Neural cell (in vitro differentiated cells): ENCODE results near the gene UGCG. TPM values are rescaled to one million over a fixed set of nuclear protein-coding genes. Genes with fewer than 3 reads are reported as not detected.

Experiments used
- H2AFZ ChIP-seq: fragments of 200-600, 300-800 bp; sonication (generic), shearing (Covaris generic); 2 replicates; pipeline ENCODE4 v1.6.0; 2014; ENCODE audit warnings: low read depth, mild to moderate bottlenecking, antibody characterized with exemption, low read length, moderate library complexity
- H3F3A ChIP-seq: fragments of 200-600 bp; shearing (Covaris generic); 2 replicates; pipeline ENCODE4 v1.6.1; 2016; ENCODE audit warnings: mild to moderate bottlenecking, moderate library complexity, mixed read lengths, antibody characterized with exemption, low read length; ENCODE audit not compliant: insufficient read depth, poor library complexity, severe bottlenecking
- H3K27ac ChIP-seq: fragments of 200-600, 300-800 bp; sonication (generic), shearing (Covaris generic); 2 replicates; pipeline ENCODE4 v1.5.1; 2014; ENCODE audit warnings: mild to moderate bottlenecking, low read length, moderate library complexity
- H3K27me3 ChIP-seq: fragments of 300-800, 200-600 bp; sonication (generic), shearing (Covaris generic); 2 replicates; pipeline ENCODE4 v1.6.0; 2014; ENCODE audit warnings: mild to moderate bottlenecking, low read depth, low read length, moderate library complexity; ENCODE audit not compliant: insufficient read depth
- H3K36me3 ChIP-seq: fragments of 300-800, 200-600 bp; sonication (generic), shearing (Covaris generic); 2 replicates; pipeline ENCODE4 v1.5.1; 2014; ENCODE audit warnings: mild to moderate bottlenecking, antibody characterized with exemption, low read length, moderate library complexity; ENCODE audit not compliant: insufficient read depth
- H3K4me2 ChIP-seq: fragments of 300-800, 200-600 bp; sonication (generic), shearing (Covaris generic); 2 replicates; pipeline ENCODE4 v1.6.0; 2014; ENCODE audit warnings: mild to moderate bottlenecking, low read length
- H3K4me3 ChIP-seq: fragments of 300-800, 200-600 bp; sonication (generic), shearing (Covaris generic); 2 replicates; pipeline ENCODE4 v1.5.1; 2014; ENCODE audit warnings: mild to moderate bottlenecking, low read length, moderate library complexity
- H3K79me2 ChIP-seq: fragments of 200-600 bp; shearing (Covaris generic); replicated peaks from 2 replicates; pipeline ENCODE4 v1.6.0; 2014; ENCODE audit warnings: mild to moderate bottlenecking, low read length, moderate library complexity; ENCODE audit not compliant: insufficient read depth
- H3K9ac ChIP-seq: fragments of 300-800, 200-600 bp; sonication (generic), shearing (Covaris generic); 2 replicates; pipeline ENCODE4 v1.6.1; 2016; ENCODE audit warnings: mild to moderate bottlenecking, low read length, mixed read lengths
- H3K9me2 ChIP-seq: fragments of 200-600 bp; shearing (Covaris generic); 2 replicates; pipeline ENCODE4 v1.6.1; 2016; ENCODE audit warnings: mild to moderate bottlenecking, low read length, mixed read lengths; ENCODE audit not compliant: insufficient read depth
- H3K9me3 ChIP-seq: fragments of 200-600, 300-800 bp; sonication (generic), shearing (Covaris generic); 2 replicates; pipeline ENCODE4 v1.6.1; 2016; ENCODE audit warnings: mild to moderate bottlenecking, mixed run types, low read length, moderate library complexity, mixed read lengths
- H4K20me1 ChIP-seq: fragments of 200-600 bp; shearing (Covaris generic); 2 replicates; pipeline ENCODE4 v1.6.1; 2016; ENCODE audit warnings: mild to moderate bottlenecking, mixed run types; ENCODE audit not compliant: insufficient read depth
- EP300 ChIP-seq: fragments of 450-650 bp; conservative IDR thresholded peaks from 2 replicates; pipeline ENCODE4 v1.6.1; 2014; ENCODE audit warnings: antibody characterized with exemption, mild to moderate bottlenecking, moderate library complexity; ENCODE audit not compliant: poor library complexity, severe bottlenecking
- EZH2 ChIP-seq: fragments of 200-600, 300-800 bp; shearing (Covaris generic), sonication (generic); IDR thresholded peaks from 2 replicates; pipeline ENCODE4 v1.6.1; 2014; ENCODE audit warnings: antibody characterized with exemption, low read length, borderline replicate concordance, mild to moderate bottlenecking; ENCODE audit not compliant: insufficient read depth, poor library complexity, severe bottlenecking
- MXI1 ChIP-seq: fragments of 450-650 bp; conservative IDR thresholded peaks from 2 replicates; pipeline ENCODE4 v1.6.1; 2014; ENCODE audit warnings: antibody characterized with exemption, mild to moderate bottlenecking; ENCODE audit not compliant: poor library complexity, severe bottlenecking
- POLR2AphosphoS5 ChIP-seq: IDR thresholded peaks from 2 replicates; pipeline ENCODE4 v1.6.1; 2012
- RAD21 ChIP-seq: fragments of 450-650 bp; conservative IDR thresholded peaks from 2 replicates; pipeline ENCODE4 v1.6.1; 2014; ENCODE audit warnings: antibody characterized with exemption, mild to moderate bottlenecking, moderate library complexity
- SMC3 ChIP-seq: fragments of 450-650 bp; conservative IDR thresholded peaks from 2 replicates; pipeline ENCODE4 v1.6.1; 2014; ENCODE audit warnings: antibody characterized with exemption, mild to moderate bottlenecking, moderate library complexity; ENCODE audit not compliant: poor library complexity
- TAF1 ChIP-seq: IDR thresholded peaks from 2 replicates; pipeline ENCODE4 v1.6.1; 2012; ENCODE audit warnings: low read depth
- polyA plus RNA-seq: library from polyadenylated mRNA; depleted of rRNA; stranded (reverse); fragments of >200 nt; gene quantifications from 2 replicates; pipeline ENCODE4 v1.2.3, GENCODE V29; 2014
- TF ChIP-seq, protein P1 (sequence below): fragments of 450-650 bp; IDR thresholded peaks from 2 replicates; pipeline ENCODE4 v1.5.1; 2014; ENCODE audit warnings: antibody characterized with exemption, mild to moderate bottlenecking, moderate library complexity; ENCODE audit not compliant: poor library complexity, severe bottlenecking
- TF ChIP-seq, protein P2 (sequence below): IDR thresholded peaks from 2 replicates; pipeline ENCODE4 v1.6.1; 2012; ENCODE audit warnings: borderline replicate concordance

UGCG gene
- polyA plus RNA-seq, 1 donor from 2014 or later = 93.6 TPM

DNA sequence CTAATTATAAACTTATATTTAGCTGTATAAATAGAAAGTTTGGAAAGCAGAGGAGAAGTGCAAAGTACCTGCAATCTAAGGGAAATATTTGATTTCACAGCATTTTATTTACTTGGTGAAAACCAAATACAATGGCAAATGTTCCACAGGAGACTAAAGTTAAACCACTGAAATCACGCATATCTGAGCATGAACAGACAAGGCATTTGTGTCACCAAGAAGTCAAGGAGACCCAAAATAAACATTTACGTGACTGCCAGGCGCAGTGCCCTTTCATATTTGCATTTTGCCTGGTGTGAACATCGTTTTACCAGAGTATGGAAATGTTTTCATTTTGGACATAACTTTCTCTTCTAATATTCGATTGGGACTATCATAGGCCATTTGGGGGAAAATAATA lies 20.6 kb downstream of the UGCG start:
- no peaks in the 10 kb centered on the region for H4K20me1 ChIP-seq
- H3K9ac ChIP-seq = no peak overlapping the region
- no peak for TF ChIP-seq POLR2AphosphoS5
- TF ChIP-seq, protein P1, sequence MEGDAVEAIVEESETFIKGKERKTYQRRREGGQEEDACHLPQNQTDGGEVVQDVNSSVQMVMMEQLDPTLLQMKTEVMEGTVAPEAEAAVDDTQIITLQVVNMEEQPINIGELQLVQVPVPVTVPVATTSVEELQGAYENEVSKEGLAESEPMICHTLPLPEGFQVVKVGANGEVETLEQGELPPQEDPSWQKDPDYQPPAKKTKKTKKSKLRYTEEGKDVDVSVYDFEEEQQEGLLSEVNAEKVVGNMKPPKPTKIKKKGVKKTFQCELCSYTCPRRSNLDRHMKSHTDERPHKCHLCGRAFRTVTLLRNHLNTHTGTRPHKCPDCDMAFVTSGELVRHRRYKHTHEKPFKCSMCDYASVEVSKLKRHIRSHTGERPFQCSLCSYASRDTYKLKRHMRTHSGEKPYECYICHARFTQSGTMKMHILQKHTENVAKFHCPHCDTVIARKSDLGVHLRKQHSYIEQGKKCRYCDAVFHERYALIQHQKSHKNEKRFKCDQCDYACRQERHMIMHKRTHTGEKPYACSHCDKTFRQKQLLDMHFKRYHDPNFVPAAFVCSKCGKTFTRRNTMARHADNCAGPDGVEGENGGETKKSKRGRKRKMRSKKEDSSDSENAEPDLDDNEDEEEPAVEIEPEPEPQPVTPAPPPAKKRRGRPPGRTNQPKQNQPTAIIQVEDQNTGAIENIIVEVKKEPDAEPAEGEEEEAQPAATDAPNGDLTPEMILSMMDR = no peak
- no peak overlapping the region for H3K4me3 ChIP-seq
- no peaks in the 10 kb centered on the region for H3K9me3 ChIP-seq
- H3K27ac ChIP-seq = no peak overlapping the region
- H3K9me2 ChIP-seq = no peaks in the 10 kb centered on the region
- H2AFZ ChIP-seq = no peak overlapping the region
- H3K79me2 ChIP-seq = peaks cover 13% of the 10 kb centered on the region
- H3K27me3 ChIP-seq = no peaks in the 10 kb centered on the region
- H3K36me3 ChIP-seq = no peaks in the 10 kb centered on the region
- H3K4me2 ChIP-seq = no peak overlapping the region
- H3F3A ChIP-seq = no peaks in the 10 kb centered on the region

DNA sequence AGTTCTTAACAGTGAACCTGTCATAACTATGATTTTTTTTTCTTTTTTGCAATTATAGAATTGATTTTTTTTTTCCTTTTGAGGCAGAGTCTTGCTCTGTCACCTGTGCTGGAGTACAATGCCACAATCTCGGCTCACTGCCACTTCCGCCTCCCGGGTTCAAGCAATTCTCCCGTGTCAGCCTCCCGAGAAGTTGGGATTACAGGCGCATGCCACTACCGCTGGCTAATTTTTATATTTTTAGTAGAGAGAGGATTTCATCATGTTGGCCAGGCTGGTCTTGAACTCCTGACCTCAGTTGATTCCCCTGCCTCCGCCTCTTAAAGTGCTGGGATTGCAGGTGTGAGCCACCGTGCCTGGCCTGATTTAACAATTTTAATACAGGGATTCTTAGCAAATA lies 21.4 kb downstream of the UGCG start:
- Histone ChIP-seq H4K20me1 (no peaks in the 10 kb centered on the region), H3K4me3 (no peak overlapping the region), H3K27me3 (no peaks in the 10 kb centered on the region), H3K79me2 (peaks cover 6% of the 10 kb centered on the region), H3K9me3 (no peaks in the 10 kb centered on the region), H3K4me2 (no peak overlapping the region), H3K9me2 (no peaks in the 10 kb centered on the region), H2AFZ (no peak overlapping the region), H3F3A (no peaks in the 10 kb centered on the region), H3K27ac (no peak overlapping the region), H3K9ac (no peak overlapping the region), H3K36me3 (no peaks in the 10 kb centered on the region)
- TF ChIP-seq, protein P1 = no peak
- TF ChIP-seq EP300 = no peak
- no peak for TF ChIP-seq RAD21
- no peak for TF ChIP-seq SMC3
- TF ChIP-seq MXI1 = no peak
- TF ChIP-seq, protein P2, sequence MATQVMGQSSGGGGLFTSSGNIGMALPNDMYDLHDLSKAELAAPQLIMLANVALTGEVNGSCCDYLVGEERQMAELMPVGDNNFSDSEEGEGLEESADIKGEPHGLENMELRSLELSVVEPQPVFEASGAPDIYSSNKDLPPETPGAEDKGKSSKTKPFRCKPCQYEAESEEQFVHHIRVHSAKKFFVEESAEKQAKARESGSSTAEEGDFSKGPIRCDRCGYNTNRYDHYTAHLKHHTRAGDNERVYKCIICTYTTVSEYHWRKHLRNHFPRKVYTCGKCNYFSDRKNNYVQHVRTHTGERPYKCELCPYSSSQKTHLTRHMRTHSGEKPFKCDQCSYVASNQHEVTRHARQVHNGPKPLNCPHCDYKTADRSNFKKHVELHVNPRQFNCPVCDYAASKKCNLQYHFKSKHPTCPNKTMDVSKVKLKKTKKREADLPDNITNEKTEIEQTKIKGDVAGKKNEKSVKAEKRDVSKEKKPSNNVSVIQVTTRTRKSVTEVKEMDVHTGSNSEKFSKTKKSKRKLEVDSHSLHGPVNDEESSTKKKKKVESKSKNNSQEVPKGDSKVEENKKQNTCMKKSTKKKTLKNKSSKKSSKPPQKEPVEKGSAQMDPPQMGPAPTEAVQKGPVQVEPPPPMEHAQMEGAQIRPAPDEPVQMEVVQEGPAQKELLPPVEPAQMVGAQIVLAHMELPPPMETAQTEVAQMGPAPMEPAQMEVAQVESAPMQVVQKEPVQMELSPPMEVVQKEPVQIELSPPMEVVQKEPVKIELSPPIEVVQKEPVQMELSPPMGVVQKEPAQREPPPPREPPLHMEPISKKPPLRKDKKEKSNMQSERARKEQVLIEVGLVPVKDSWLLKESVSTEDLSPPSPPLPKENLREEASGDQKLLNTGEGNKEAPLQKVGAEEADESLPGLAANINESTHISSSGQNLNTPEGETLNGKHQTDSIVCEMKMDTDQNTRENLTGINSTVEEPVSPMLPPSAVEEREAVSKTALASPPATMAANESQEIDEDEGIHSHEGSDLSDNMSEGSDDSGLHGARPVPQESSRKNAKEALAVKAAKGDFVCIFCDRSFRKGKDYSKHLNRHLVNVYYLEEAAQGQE = no peak
- no peak for TF ChIP-seq EZH2
- no peak for TF ChIP-seq TAF1
- TF ChIP-seq POLR2AphosphoS5 = no peak
